Colonic mucosa (tissue), 4 donors: Measurements from ENCODE around the gene HNRNPL. TPM values are rescaled to one million over a fixed set of nuclear protein-coding genes. Genes with fewer than 3 reads are reported as not detected.

Source experiments
- DNase-seq: peaks from one replicate; pipeline ENCODE4 v3.0.0-alpha.2; 2020
- H3K27ac ChIP-seq: fragments of 200-600 bp; one replicate; pipeline ENCODE4 v1.8.0; 2021
- H3K27me3 ChIP-seq: fragments of 200-600 bp; one replicate; pipeline ENCODE4 v1.8.0; 2021
- H3K36me3 ChIP-seq: fragments of 200-600 bp; one replicate; pipeline ENCODE4 v1.8.0; 2021
- H3K4me1 ChIP-seq: fragments of 200-600 bp; one replicate; pipeline ENCODE4 v1.8.0; 2021; ENCODE audit warnings: mild to moderate bottlenecking
- H3K4me3 ChIP-seq: fragments of 200-600 bp; one replicate; pipeline ENCODE4 v1.8.0; 2021
- H3K9ac ChIP-seq, 2 donors: one replicate each; pipeline ENCODE4 v1.7.0; 2013; ENCODE audit warnings: control low read depth in 2 of 2, low read depth in 2 of 2, low read length in 2 of 2
- H3K9me3 ChIP-seq: fragments of 200-600 bp; one replicate; pipeline ENCODE4 v1.8.0; 2021
- CTCF ChIP-seq: fragments of 200-600 bp; IDR thresholded peaks from one replicate; pipeline ENCODE4 v1.8.0; 2022; ENCODE audit warnings: antibody characterized with exemption, mild to moderate bottlenecking
- intact Hi-C: fragments of 100-400 bp; cut with DNase I; formaldehyde crosslinking; loops from one replicate; pipeline ENCODE4 v1.14.1; 2022
- total RNA-seq, 2 donors: library from RNA; stranded (reverse); fragmentation: NEBNext Ultra II Directional in 1 of 2; extraction: Animal tissue kit (Norgen Biotek cat#: 25700) in 1 of 2; gene quantifications; one replicate each; pipeline ENCODE4 v1.2.1, GENCODE V29; 2021
- donor health status: healthy.
- donor health status: DM: no; HTN: no; CAD: no.
- donor health status: DM: no; HTN: no; CAD: no.

Gene HNRNPL
- total RNA-seq, 2 donors from 2014 or later: 305 to 418 TPM

GRCh38 chr19:38836159-38836982 lies 13.4 kb downstream of the HNRNPL start:
- intact Hi-C loops: no loop called here
- H3K4me3 ChIP-seq: no peak overlapping the region
- H3K36me3 ChIP-seq: peaks cover 30% of the 10 kb centered on the region
- no peak for DNase-seq
- H3K9me3 ChIP-seq: no peaks in the 10 kb centered on the region
- no peak overlapping the region for H3K9ac ChIP-seq
- no peak for TF ChIP-seq CTCF
- no peaks in the 10 kb centered on the region for H3K27me3 ChIP-seq
- H3K27ac ChIP-seq: no peak overlapping the region
- H3K4me1 ChIP-seq: no peaks in the 10 kb centered on the region

- no peak overlapping the region for H3K9ac ChIP-seq
- H3K27me3 ChIP-seq: no peaks in the 10 kb centered on the region
- H3K4me3 ChIP-seq: no peak overlapping the region
- H3K36me3 ChIP-seq: peaks cover 25% of the 10 kb centered on the region
- H3K27ac ChIP-seq: peak overlapping the region; percentile 1
- no peak for DNase-seq
- intact Hi-C loops: no loop called here
- no peaks in the 10 kb centered on the region for H3K4me1 ChIP-seq
- TF ChIP-seq CTCF: no peak
- H3K9me3 ChIP-seq: no peaks in the 10 kb centered on the region
Measured at GRCh38 chr19:38834590-38834989, 15.2 kb downstream of the HNRNPL start.

DNA sequence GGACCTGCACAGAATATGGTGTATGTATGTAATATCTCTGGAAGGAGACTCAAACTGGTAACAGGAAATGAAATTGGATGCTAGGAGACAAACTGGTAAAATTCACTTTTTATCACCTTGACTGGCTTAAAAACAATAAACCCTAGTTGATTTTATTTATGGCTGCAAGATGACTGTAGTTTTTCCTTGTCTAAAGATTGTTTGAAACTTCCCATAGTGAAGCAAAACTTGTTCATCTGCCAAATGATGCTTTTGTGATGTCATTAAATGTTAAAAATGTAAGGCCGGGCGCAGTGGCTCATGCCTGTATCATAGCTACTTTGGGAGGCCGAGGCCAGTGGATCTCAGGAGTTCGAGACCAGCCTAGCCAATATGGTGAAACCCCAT lies 15.7 kb downstream of the HNRNPL start:
- H3K4me1 ChIP-seq: no peaks in the 10 kb centered on the region
- H3K9ac ChIP-seq: no peak overlapping the region
- peak overlapping the region; percentile 1 for H3K27ac ChIP-seq
- intact Hi-C loops: no loop called here
- TF ChIP-seq CTCF: no peak
- no peak overlapping the region for H3K4me3 ChIP-seq
- H3K9me3 ChIP-seq: no peaks in the 10 kb centered on the region
- no peaks in the 10 kb centered on the region for H3K27me3 ChIP-seq
- H3K36me3 ChIP-seq: peaks cover 25% of the 10 kb centered on the region
- no peak for DNase-seq

- intact Hi-C loops: no loop called here
- peak overlapping the region; percentile 17 for H3K27ac ChIP-seq
- peaks cover 15% of the 10 kb centered on the region for H3K36me3 ChIP-seq
- no peaks in the 10 kb centered on the region for H3K4me1 ChIP-seq
- H3K9ac ChIP-seq: no peak overlapping the region
- no peaks in the 10 kb centered on the region for H3K9me3 ChIP-seq
- DNase-seq: no peak
- no peak overlapping the region for H3K4me3 ChIP-seq
- no peak for TF ChIP-seq CTCF
- H3K27me3 ChIP-seq: no peaks in the 10 kb centered on the region
Measured at GRCh38 chr19:38833092-38833425, 16.7 kb downstream of the HNRNPL start.

GRCh38 chr19:38831142-38831605 lies 18.6 kb downstream of the HNRNPL start:
- peak overlapping the region; percentile 83 for H3K27ac ChIP-seq
- H3K36me3 ChIP-seq: no peaks in the 10 kb centered on the region
- H3K4me3 ChIP-seq: peak overlapping the region; percentile 43
- intact Hi-C loops: no loop called here
- no peaks in the 10 kb centered on the region for H3K9me3 ChIP-seq
- peak; percentile 88 for DNase-seq
- H3K9ac ChIP-seq: peak overlapping the region; percentile 82 to 97
- no peaks in the 10 kb centered on the region for H3K4me1 ChIP-seq
- no peaks in the 10 kb centered on the region for H3K27me3 ChIP-seq
- TF ChIP-seq CTCF: no peak
